ENCODE measurements around the gene ACAP3. TPM values are rescaled to one million over a fixed set of nuclear protein-coding genes. Genes with fewer than 3 reads are reported as not detected.

ACAP3 gene
- polyA plus RNA-seq, 1 donor: 67.7 TPM

DNA sequence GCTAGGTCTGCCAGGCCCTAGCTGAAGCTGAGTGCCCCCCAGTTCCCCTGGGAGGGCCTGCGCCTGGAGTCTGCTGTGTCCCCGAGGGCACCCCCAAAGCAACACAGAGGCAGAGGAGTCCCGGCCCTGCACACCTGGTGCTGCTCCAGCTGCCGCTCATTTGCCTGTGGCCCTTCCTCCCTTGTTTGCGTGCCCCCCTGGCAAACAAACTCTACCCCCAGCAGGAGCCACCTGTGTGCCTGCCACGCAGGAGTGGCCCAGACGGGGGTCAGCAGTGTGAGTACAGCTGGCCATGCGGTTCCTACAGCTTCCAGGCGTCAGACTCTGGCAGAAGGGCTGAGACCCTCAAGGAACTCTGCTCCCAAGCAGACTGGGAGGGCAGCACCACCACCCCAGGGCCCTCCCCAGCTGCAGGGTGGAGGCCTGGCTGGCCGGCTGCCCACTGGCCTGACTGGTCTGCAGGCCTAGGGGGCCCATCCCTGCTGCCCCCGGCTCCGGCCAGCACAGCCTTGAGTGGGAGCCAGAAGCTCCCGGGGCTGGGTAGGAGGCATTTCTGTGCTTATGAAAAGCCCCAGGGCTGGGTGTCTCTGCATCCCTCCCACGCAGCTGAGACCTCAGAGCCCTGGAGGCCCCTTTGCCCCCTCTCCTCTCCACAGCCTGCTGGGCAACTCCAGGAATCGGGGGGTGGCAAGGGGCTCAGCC, 22.8 kb upstream of the ACAP3 start:
- no peak for DNase-seq
- no CpG with 5 or more reads among the region's 15 CpGs for WGBS (ENCODE audit: insufficient coverage, low lambda C conversion rate)
- Histone ChIP-seq H3K4me1 (ENCODE audit: control insufficient read depth, insufficient read depth, low read length) (peaks cover 26% of the 10 kb centered on the region), H3K9me3 (ENCODE audit: control insufficient read depth, low read depth, low read length) (peaks cover 13% of the 10 kb centered on the region), H3K4me3 (ENCODE audit: low read length) (no peak overlapping the region), H3K36me3 (ENCODE audit: control insufficient read depth, insufficient read depth, low read length) (peaks cover 29% of the 10 kb centered on the region), H3K27me3 (ENCODE audit: control insufficient read depth, insufficient read depth, low read length) (no peaks in the 10 kb centered on the region), H3K27ac (ENCODE audit: low read length) (no peak overlapping the region)

GRCh38 chr1:1329304-1330210, 21.8 kb upstream of the ACAP3 start:
- H3K9me3 ChIP-seq (ENCODE audit: control insufficient read depth, low read depth, low read length): peaks cover 13% of the 10 kb centered on the region
- H3K4me3 ChIP-seq (ENCODE audit: low read length): no peak overlapping the region
- no peak for DNase-seq
- H3K27me3 ChIP-seq (ENCODE audit: control insufficient read depth, insufficient read depth, low read length): no peaks in the 10 kb centered on the region
- H3K36me3 ChIP-seq (ENCODE audit: control insufficient read depth, insufficient read depth, low read length): peaks cover 24% of the 10 kb centered on the region
- no peak overlapping the region for H3K27ac ChIP-seq (ENCODE audit: low read length)
- WGBS (ENCODE audit: insufficient coverage, low lambda C conversion rate): no CpG with 5 or more reads among the region's 58 CpGs
- H3K4me1 ChIP-seq (ENCODE audit: control insufficient read depth, insufficient read depth, low read length): peaks cover 30% of the 10 kb centered on the region

GRCh38 chr1:1328254-1328653, 20.5 kb upstream of the ACAP3 start:
- Histone ChIP-seq H3K27me3 (ENCODE audit: control insufficient read depth, insufficient read depth, low read length) (no peaks in the 10 kb centered on the region), H3K4me3 (ENCODE audit: low read length) (no peak overlapping the region), H3K9me3 (ENCODE audit: control insufficient read depth, low read depth, low read length) (peaks cover 10% of the 10 kb centered on the region), H3K27ac (ENCODE audit: low read length) (no peak overlapping the region), H3K4me1 (ENCODE audit: control insufficient read depth, insufficient read depth, low read length) (peaks cover 30% of the 10 kb centered on the region), H3K36me3 (ENCODE audit: control insufficient read depth, insufficient read depth, low read length) (peaks cover 24% of the 10 kb centered on the region)
- WGBS (ENCODE audit: insufficient coverage, low lambda C conversion rate): no CpG with 5 or more reads among the region's 15 CpGs
- no peak for DNase-seq

DNA sequence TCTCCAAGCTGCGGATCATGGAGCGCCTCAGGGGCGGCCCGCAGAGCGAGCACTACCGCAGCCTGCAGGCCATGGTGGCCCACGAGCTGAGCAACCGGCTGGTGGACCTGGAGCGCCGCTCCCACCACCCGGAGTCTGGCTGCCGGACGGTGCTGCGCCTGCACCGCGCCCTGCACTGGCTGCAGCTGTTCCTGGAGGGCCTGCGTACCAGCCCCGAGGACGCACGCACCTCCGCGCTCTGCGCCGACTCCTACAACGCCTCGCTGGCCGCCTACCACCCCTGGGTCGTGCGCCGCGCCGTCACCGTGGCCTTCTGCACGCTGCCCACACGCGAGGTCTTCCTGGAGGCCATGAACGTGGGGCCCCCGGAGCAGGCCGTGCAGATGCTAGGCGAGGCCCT, 19.6 kb upstream of the ACAP3 start:
- DNase-seq: no peak
- 100% methylated on average over 3 of the region's 40 CpGs for WGBS (ENCODE audit: insufficient coverage, low lambda C conversion rate)
- Histone ChIP-seq H3K4me3 (ENCODE audit: low read length) (no peak overlapping the region), H3K36me3 (ENCODE audit: control insufficient read depth, insufficient read depth, low read length) (peaks cover 24% of the 10 kb centered on the region), H3K4me1 (ENCODE audit: control insufficient read depth, insufficient read depth, low read length) (peaks cover 32% of the 10 kb centered on the region), H3K27ac (ENCODE audit: low read length) (no peak overlapping the region), H3K27me3 (ENCODE audit: control insufficient read depth, insufficient read depth, low read length) (no peaks in the 10 kb centered on the region), H3K9me3 (ENCODE audit: control insufficient read depth, low read depth, low read length) (peaks cover 10% of the 10 kb centered on the region)

DNA sequence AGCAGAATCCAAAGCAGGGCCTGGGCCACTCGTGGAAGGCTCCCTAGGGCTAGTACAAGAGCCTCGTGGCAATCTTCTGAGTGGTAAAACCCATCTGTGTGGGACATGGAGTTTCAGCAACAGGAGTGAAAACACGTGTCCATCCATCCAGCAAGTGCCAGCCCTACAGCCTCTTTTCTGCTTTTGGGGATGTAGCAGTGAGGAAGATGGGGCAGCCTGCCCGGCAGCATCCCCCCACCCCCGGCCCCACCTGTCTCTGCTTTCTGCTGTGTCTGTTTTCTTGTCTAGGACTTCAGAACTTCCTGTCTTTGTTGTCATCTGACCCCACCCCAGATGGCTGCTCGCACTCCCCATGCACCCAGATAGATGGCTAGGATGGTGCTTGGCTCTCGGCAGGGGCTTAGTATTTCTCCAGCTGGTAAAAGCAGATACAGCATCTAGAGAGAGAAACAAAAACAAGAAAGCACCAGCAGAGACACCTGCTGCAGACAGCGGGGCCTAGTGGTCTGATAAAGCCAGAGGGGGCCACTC, 18.4 kb upstream of the ACAP3 start:
- WGBS (ENCODE audit: insufficient coverage, low lambda C conversion rate): no CpG with 5 or more reads among the region's 8 CpGs
- H3K4me1 ChIP-seq (ENCODE audit: control insufficient read depth, insufficient read depth, low read length): peaks cover 30% of the 10 kb centered on the region
- DNase-seq: no peak
- no peak overlapping the region for H3K27ac ChIP-seq (ENCODE audit: low read length)
- no peaks in the 10 kb centered on the region for H3K27me3 ChIP-seq (ENCODE audit: control insufficient read depth, insufficient read depth, low read length)
- peak overlapping the region; percentile 79 for H3K4me3 ChIP-seq (ENCODE audit: low read length)
- peaks cover 10% of the 10 kb centered on the region for H3K9me3 ChIP-seq (ENCODE audit: control insufficient read depth, low read depth, low read length)
- H3K36me3 ChIP-seq (ENCODE audit: control insufficient read depth, insufficient read depth, low read length): peaks cover 34% of the 10 kb centered on the region

- peaks cover 41% of the 10 kb centered on the region for H3K36me3 ChIP-seq (ENCODE audit: control insufficient read depth, insufficient read depth, low read length)
- H3K27ac ChIP-seq (ENCODE audit: low read length): peak overlapping the region; percentile 69
- WGBS (ENCODE audit: insufficient coverage, low lambda C conversion rate): no CpG with 5 or more reads among the region's 16 CpGs
- H3K4me1 ChIP-seq (ENCODE audit: control insufficient read depth, insufficient read depth, low read length): peaks cover 23% of the 10 kb centered on the region
- no peaks in the 10 kb centered on the region for H3K27me3 ChIP-seq (ENCODE audit: control insufficient read depth, insufficient read depth, low read length)
- H3K4me3 ChIP-seq (ENCODE audit: low read length): peak overlapping the region; percentile 79
- no peak for DNase-seq
- peaks cover 4% of the 10 kb centered on the region for H3K9me3 ChIP-seq (ENCODE audit: control insufficient read depth, low read depth, low read length)
These were observed 17.8 kb upstream of the ACAP3 start for GRCh38 chr1:1325288-1326074.

- Histone ChIP-seq H3K36me3 (ENCODE audit: control insufficient read depth, insufficient read depth, low read length) (peaks cover 48% of the 10 kb centered on the region), H3K4me1 (ENCODE audit: control insufficient read depth, insufficient read depth, low read length) (peaks cover 17% of the 10 kb centered on the region), H3K27ac (ENCODE audit: low read length) (peak within 1 kb of the TSS; percentile 69)
These were observed 17.0 kb upstream of the ACAP3 start, which contains the start of the genes CPTP and INTS11 for GRCh38 chr1:1324524-1325287. TSS of gene CPTP (plus strand) at chr1:1324802. CDS start at chr1:1326911, 2,109 bp downstream. TSS of gene INTS11 (minus strand) at chr1:1324660. CDS start at chr1:1324608, 52 bp downstream.

DNA sequence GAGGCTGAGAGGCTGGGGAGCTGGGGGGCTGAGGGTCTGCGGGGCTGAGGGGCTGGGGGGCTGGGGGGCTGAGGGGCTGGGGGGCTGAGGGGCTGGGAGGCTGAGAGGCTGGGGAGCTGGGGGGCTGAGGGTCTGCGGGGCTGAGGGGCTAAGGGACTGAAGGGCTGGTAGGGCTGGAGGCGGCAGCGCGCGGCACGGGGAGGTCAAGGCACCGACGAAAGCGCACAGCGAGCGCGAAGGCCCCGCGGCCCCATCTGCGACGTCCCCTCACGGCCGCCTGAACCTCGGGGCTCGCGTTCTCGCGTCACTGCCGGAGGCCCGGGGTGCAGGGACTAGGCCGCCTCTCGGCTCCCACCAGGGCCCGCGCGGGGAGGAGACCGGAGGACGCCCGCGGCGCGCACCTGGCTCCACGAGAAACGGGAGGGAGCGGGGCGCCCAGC, 16.4 kb upstream of the ACAP3 start:
- H3K9me3 ChIP-seq (ENCODE audit: control insufficient read depth, low read depth, low read length): no peaks in the 10 kb centered on the region
- DNase-seq: no peak
- H3K36me3 ChIP-seq (ENCODE audit: control insufficient read depth, insufficient read depth, low read length): peaks cover 54% of the 10 kb centered on the region
- peak overlapping the region; percentile 53 for H3K27ac ChIP-seq (ENCODE audit: low read length)
- H3K4me3 ChIP-seq (ENCODE audit: low read length): peak overlapping the region; percentile 64
- peaks cover 17% of the 10 kb centered on the region for H3K4me1 ChIP-seq (ENCODE audit: control insufficient read depth, insufficient read depth, low read length)
- WGBS (ENCODE audit: insufficient coverage, low lambda C conversion rate): no CpG with 5 or more reads among the region's 41 CpGs
- H3K27me3 ChIP-seq (ENCODE audit: control insufficient read depth, insufficient read depth, low read length): no peaks in the 10 kb centered on the region

More at GRCh38 chr1:1324524-1325287, 17.0 kb upstream of the ACAP3 start, which contains the start of the genes CPTP and INTS11:
- DNase-seq: peak; percentile 92 to 94
- H3K27me3 ChIP-seq (ENCODE audit: control insufficient read depth, insufficient read depth, low read length): no peaks in the 10 kb centered on the region
- no CpG with 5 or more reads among the region's 84 CpGs for WGBS (ENCODE audit: insufficient coverage, low lambda C conversion rate)
- H3K9me3 ChIP-seq (ENCODE audit: control insufficient read depth, low read depth, low read length): no peaks in the 10 kb centered on the region
- H3K4me3 ChIP-seq (ENCODE audit: low read length): peak within 1 kb of the TSS; percentile 79

DNA sequence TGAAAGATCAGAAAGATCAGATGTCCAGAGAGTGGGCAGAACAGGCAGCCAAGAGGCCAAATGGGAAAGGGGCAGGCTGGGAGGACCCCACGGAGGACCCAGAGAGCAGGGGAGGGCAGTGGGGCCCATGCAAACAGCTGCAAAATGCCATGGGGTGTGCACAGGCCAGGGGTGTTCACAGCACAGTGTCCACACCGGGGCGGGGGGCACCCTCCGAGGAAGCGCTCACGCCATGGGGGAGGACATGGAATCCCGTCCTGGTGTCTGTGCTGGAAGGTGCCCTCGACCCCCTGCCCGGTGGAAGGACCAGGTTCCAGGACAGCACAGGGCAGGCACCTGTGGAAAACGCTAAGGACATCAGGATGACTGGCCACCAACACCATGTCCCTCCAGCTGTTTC, 15.2 kb upstream of the ACAP3 start:
- no CpG with 5 or more reads among the region's 10 CpGs for WGBS (ENCODE audit: insufficient coverage, low lambda C conversion rate)
- H3K36me3 ChIP-seq (ENCODE audit: control insufficient read depth, insufficient read depth, low read length): peaks cover 53% of the 10 kb centered on the region

More for the DNA sequence above, 15.2 kb upstream of the ACAP3 start:
- Histone ChIP-seq H3K4me3 (ENCODE audit: low read length) (no peak overlapping the region), H3K27me3 (ENCODE audit: control insufficient read depth, insufficient read depth, low read length) (no peaks in the 10 kb centered on the region), H3K27ac (ENCODE audit: low read length) (no peak overlapping the region), H3K4me1 (ENCODE audit: control insufficient read depth, insufficient read depth, low read length) (peaks cover 17% of the 10 kb centered on the region), H3K9me3 (ENCODE audit: control insufficient read depth, low read depth, low read length) (no peaks in the 10 kb centered on the region)
- no peak for DNase-seq

All from large intestine (tissue), 3 donors.